GM21737 (cell line): Measurements from ENCODE around the gene CNNM1.
A peak's percentile ranks its signal among the peaks of the same experiment; 100 is the strongest.

Source experiments
- ATAC-seq: cut with Tn5 transposase; IDR thresholded peaks from one replicate; pipeline ENCODE4 v1.9.1; 2021; ENCODE audit warnings: mild to moderate bottlenecking, moderate library complexity; ENCODE audit not compliant: unreplicated experiment

Gene CNNM1

DNA sequence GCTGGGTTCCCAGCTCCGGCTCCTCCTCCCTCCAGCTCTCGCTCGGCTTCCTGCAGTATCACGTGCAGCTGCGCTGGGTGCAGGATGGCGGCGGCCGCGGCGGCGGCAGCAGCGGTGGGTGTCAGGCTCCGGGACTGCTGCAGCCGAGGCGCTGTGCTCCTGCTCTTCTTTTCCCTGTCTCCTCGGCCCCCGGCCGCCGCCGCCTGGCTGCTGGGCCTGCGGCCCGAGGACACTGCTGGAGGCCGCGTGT, at the start of gene CNNM1:
Gene CNNM1, plus strand, starts transcription at position 53 of the 250 bp plus-strand sequence. Its CDS starts 32 bp downstream, at position 85.
- ATAC-seq: peak; percentile 77

DNA sequence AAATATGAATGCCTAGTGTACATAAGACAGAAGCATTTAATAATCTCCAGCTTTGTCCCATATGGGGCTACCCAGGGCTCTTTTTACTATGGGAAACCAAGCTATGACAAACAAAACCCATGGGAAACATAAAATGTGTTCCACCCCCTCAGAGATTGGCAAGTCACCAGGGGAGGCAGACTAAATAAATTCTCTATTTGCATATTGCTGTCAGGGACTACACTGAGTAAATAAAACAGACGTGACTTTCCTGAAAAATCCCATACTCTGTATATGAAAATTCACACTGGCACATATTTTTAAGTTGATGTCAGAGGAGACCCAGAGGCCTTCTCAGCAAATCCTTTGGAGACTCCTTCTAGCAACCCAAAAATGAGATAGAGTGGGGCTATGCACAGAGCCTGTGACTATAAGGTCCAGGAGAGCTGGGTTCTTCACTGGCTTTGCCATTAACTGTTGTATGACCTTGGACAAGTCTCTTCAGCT, 49.5 kb upstream of the CNNM1 start:
- ATAC-seq: no peak

DNA sequence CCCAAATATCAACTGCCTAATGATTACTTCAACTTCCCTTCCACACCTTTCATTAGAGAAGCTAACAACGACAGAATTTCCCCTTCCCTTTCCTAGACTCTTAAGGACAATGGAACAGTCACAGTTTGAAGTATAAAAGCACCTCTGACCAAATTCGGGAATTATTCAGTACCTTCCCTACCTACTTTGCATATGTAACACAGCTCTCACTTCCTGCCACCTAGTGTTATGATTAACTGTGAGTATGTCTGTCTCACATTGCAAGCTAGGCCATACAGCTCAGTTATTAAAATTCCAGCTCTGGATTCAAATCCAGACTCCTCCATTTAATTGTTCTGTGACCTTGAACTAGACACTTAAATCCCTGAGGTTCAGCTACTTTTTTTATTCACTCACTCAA, 48.7 kb upstream of the CNNM1 start:
- ATAC-seq: peak; percentile 85

DNA sequence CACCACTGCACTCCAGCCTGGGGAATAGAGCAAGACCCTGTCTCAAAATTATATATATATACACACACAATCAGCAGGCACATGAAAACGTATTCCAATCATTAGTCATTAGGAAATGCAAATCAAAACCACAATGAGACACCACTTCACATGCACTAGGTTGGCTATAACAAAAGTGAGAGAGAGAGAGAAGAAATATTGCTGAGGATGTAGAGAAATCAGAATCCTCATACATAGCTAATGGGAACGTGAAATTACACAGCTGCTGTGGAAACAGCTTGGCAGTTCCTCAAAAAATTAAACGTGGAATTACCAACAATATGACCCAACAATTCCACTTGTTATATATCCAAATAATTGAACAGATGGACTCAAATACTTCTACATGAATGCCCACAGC, 43.3 kb upstream of the CNNM1 start:
- no peak for ATAC-seq

DNA sequence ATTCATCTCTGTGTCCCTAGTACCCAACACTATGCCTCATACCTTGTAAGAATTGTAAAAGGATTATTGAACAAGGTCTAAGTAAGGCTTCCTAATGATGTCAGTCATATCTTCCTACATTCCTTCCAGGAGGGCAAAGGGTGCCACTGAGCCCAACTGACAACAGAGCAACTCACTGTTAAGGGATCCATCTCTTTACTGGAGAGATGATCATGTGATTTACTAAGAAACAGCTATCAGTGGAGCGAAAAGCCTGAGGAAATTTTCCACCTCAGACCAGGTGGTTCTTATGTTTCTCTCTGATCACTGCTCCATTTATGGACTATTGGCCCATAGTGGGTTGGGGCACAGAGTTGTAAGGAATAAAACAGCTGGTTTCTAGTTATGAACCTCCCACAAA, 38.9 kb upstream of the CNNM1 start:
- no peak for ATAC-seq

DNA sequence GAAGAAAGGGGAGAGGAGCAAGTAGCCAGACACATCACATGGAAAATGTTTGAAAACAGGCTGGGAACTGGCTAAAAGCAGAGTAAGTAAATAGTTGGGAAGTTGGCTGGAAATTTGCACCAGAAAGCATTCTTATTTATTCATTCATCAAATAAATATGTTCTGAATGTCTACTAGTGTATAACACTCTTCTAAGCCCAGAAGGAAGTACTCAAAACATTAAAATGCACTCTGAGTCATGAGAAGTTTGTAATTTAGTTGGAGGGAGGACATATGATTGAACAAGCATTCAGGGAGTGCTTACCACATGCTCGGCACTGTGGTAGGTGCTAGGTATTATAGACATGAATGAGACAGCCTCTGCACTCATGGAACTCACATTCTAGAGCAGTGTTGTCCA, 37.0 kb upstream of the CNNM1 start:
- no peak for ATAC-seq

DNA sequence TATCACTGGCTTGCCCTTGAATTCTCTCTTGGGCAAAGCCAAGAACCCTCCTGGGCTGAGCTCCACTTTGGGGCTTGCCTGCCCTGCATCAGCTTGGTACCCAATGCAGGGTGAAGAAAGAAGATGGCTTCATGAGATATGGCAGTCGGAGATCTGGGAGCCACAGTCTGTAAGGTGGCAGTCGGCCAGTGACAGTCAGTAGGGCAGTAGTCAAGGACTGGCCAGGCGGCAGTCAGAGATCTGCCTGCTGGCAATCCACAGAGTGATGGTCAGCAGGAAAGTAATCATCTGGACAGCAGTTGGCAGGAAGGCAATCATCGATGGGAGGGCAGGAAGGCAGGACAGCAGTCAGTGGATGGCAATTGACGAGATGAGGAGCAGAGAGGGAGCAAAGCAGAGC, 32.6 kb upstream of the CNNM1 start:
- no peak for ATAC-seq

DNA sequence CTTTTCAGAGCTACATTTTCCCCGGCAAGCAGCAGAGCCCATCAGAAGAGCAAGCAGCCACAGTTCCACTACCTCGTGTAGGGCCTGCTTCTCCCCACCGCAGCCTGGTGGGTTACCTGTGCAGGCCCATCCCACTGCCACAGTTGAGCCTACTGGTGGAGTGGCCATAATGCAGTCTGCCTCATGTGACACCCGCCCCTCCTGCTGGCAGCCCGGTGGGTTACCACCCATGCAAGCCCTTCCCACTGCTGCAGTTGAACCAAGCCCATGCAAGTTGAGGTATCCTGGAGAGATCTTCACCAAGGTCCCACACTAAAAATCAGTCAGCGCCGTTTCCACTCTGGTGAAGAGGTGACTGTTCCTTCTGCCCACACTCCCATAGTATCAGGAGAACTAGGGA, 32.1 kb upstream of the CNNM1 start:
- ATAC-seq: no peak

DNA sequence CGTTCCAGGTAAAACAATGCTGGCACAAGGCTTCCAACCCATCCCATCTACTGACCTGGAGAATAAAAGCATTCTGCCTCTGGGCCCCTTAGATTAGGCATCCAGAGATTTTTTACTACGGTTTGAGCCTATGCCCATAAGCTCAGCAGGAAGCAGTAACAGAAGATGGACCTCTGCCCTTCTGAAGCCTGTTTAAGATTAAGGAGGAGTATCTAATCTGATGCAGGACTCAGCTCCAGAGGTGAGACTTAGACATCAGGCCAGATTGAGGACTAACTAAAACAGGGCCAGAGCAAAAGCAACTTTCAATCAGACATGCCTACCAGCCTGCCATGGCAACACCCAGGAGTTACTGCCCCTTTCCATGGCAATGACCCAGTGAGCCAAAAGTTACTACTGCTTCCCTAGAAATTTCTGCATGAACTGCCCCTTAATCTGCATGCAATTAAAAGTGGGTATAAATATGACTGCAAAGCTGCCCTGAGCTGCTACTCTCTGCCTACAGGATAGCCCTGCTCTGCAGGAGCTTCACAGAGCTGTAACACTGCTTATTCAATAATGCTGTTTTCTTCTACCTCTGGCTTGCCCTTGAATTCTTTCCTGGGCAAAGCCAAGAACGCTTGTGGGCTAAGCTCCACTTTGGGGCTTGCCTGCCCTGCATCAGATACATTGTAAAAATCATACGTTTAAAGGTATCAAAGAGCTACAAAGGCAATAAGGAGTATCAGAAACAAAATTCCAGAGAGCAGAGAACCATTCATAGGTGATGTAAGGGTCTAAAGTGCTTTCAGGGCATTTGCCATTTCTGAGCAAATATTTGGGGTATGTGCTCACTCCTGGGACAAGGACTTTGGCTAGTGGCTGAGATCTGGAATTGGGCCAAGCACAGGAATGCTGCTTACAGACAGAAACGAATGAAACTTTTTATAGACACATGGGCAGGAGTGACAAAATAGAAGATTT, 25.0 kb upstream of the CNNM1 start:
- ATAC-seq: no peak

DNA sequence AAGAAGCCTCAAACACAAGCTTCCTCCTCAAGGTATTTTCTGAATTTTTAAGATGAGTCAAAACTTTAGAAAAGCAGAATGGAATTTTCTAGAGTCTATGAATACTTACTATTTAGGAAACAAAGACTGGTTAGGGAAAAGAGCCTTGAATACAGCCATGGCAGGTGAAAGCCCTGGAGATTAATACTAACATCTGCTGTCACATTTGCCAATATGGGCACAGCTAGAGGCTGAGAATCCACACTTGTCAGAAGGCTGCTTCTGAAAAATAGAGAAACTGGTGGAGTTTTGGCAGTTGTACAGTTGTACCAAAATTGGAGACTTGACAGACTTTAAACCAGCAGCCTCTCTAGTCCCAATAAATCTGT, 24.3 kb upstream of the CNNM1 start:
- ATAC-seq: no peak

DNA sequence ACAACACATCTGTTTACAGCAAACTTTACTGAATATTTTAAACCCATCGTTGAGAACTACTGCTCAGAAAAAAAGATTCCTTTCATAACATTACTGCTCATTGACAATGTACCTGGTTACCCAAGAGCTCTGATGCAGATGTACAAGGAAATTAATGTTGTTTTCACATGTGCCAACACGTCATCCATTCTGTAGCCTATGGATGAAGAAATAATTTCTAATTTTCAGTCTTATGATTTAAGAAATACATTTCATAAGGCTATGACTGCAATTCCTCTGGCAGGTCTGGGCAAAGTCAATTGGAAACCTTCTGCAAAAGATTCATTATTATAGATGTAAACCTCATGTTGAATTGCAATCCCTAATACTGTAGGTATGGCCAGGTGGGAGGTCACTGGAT, 16.7 kb upstream of the CNNM1 start:
- no peak for ATAC-seq

DNA sequence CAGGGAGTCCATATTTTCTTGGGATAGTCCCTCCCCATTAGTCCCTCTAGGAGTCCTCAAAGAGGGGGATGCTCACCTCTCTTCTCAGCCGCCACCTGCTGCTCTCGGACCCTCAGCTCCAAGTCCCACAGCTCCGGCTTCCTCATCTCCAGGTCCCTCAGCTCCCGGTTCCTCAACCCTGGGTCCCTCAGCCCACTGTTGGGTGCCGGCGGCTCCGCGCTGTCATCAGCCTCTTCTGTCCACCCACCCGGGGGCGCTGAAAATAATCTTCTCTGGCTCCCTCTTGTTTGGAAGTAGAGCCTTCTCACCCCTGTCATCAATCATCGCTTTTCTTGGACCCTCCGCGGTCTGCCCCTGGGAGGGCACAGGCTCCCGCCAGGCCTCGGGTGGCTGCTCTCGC, 13.3 kb upstream of the CNNM1 start:
- no peak for ATAC-seq

DNA sequence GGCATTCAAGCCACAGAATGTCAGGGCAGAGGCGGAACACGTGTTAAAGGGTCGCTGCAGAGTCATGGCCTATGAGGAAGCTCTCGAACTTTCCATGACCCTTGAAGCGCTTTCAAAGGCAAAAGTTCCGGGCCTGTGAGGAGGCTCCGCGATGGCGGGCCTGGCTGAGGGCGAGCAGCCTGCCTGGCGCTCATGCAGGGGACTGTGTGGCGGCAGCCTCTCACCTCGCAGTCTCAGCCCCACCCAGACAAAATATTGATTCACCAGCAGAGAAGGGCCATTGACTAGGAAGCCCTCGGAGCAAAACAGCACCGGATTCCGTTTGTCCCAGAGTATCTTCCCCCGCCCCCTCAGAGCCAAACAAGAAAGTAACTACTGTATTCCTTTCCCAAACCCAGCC, 12.8 kb upstream of the CNNM1 start:
- no peak for ATAC-seq

DNA sequence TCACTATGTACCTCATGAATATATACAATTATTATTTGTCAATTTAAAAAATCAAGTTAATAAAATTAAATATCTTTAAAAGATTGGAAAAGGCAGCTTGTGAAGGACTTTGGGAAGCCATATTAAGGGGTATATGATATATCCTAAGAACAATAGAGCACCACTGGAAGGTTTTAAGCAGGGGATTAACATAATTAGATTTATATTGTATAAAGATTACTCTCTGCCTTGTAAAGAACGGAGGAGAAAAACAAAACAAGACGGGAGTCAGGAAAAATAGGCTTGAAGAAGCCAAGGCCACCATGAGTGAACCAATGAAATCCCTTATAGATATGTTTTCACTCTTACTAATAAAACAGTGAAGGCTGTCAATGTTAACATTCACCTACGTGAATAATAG, 11.1 kb upstream of the CNNM1 start:
- ATAC-seq: no peak

DNA sequence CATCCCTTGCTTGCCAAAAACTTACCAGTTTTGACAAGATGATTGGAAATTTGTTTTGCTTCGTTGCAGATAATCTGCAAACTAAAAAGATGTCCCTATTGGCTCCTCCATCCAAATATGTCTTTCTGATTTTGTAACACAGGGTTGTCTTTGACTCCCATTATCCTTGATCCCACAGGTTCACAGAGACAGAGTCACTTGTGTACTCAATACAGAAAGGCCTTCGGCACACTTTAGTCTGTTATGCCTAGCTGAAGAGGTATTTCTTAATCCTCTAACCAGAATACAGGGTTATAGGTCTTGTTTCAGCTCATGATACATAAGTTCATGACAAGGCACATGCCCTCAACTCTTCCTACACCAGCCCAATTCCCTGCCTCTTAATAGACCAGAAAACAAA, 10.7 kb upstream of the CNNM1 start:
- ATAC-seq: no peak

DNA sequence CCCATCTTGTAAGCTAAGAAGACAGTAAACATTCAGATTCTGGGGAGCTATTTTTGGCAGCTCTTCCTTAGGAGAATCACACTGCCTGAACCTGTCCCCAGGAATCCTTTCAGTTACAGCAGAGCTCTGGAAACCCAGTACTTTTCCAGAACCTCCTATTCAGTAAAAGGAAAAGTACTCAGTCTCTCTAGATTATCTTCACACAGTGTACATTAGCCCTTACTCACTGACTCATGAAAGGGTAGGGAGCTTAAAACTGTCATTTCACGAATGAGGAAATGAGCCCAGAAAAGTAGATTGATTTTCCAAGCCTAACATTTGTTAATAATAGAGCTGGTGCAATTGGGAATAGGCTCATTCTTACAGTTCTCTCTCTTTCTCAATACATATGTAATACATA, 3.9 kb upstream of the CNNM1 start:
- no peak for ATAC-seq

DNA sequence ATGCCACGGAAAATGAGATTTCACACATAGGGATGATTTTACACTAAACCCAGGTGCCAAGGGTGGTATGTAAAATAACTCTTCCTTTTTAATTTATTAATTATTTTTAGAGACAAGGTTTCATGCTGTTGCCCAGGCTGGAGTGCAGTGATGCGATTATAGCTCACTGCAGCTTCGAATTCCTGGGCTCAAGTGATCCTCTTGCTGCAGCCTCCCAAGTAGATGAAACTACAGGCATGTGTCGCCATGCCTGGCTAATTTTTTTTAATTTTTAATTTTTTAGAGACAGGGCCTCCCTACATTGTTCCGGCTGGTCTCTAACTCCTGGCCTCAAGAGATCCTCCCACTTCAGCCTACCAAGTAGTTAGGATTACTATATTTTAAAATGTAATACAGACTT, 2.3 kb upstream of the CNNM1 start:
- ATAC-seq: no peak

DNA sequence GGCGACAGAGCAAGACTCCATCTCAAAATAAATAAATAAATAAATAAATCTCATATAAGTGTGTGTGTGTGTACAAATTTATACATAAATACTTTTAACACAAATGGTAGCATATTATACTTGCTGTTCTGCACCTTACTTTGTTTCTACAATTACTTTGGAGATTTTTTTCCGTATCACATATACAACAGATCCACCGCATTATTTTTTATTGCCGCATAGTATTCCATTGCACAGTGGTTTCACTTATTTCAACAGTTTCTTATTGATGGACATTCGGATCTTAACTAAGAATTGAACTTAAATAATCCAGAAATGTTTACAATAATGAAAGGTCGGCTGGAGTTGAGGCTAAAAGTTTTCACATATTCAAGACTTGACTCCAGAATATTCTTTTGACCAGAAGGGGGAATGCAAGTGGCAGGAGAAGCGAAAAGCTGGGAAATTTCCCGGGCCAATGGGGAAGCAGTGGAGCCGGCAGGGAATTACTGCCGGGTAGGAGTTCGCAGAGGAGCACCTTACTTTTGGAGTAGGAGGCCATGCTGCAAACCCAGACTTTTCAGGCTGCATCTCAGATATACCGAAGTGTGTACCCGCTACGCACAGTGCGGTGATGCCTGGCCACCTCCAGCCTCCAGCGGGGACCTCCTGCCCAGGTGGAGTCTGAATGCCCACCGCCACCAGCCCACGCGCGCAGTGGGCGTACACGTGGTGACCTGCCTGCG, 415 bp upstream of the CNNM1 start:
- ATAC-seq: no peak

DNA sequence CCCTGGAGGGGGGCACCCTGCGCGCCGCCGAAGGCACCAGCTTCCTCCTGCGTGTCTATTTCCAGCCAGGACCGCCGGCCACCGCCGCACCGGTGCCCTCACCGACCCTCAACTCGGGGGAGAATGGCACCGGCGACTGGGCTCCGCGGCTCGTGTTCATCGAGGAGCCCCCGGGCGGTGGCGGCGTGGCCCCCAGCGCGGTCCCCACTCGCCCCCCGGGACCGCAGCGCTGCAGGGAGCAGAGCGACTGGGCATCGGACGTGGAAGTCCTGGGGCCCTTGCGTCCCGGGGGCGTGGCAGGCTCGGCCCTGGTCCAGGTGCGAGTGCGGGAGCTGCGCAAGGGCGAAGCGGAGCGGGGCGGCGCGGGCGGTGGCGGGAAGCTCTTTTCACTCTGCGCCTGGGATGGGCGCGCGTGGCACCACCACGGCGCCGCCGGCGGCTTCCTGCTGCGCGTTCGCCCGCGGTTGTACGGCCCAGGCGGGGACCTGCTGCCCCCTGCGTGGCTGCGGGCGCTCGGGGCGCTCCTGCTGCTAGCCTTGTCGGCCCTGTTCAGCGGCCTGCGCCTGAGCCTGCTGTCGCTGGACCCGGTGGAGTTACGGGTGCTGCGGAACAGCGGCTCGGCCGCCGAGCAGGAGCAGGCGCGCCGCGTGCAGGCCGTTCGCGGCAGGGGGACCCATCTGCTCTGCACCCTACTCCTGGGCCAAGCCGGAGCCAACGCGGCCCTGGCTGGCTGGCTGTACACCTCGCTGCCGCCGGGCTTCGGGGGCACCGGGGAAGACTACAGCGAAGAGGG, 594 bp downstream of the CNNM1 start:
- ATAC-seq: peak; percentile 41

DNA sequence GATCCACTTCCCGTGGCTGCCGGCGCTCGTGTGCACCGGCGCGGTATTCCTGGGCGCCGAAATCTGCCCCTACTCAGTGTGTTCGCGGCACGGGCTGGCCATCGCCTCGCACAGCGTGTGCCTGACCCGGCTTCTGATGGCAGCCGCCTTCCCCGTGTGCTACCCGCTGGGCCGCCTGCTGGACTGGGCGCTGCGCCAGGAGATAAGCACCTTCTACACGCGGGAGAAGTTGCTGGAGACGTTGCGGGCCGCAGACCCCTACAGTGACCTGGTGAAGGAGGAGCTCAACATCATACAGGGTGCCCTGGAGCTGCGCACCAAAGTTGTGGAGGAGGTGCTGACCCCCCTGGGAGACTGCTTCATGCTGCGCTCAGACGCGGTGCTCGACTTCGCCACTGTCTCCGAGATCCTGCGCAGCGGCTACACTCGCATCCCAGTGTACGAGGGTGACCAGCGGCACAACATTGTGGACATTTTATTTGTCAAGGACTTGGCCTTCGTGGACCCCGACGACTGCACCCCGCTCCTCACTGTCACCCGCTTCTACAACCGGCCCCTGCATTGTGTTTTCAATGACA, 1.3 kb downstream of the CNNM1 start:
- no peak for ATAC-seq

DNA sequence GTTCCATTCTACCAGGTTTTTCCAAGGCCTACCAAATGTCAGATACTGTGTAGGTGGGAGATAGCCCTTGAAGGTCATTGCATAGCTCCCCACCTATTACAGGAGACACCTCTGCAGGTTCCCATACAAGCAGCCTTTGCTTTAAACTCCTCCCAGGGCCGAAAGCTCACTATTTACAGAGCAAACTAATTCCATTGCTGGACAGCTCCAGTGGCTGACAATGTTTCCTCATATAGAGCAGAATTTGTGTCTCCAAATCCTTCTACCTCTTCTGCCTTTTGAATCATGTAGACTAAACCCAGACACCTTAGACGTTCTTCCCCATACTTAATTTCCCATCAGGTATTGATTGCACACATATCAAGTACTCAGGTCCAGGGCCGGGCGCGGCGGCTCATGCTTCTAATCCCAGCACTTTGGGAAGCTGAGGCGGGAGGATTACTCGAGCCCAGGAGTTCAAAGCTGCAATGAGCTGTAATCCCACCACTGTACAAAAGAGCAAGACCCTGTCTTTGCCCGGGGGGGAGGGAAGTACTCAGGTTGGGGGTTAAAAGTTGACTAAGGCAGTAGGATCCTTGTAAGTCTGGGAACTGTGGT, 2.1 kb downstream of the CNNM1 start:
- ATAC-seq: no peak
